H1 (cell line): ENCODE results near the gene CHST10. TPM values are rescaled to one million over a fixed set of nuclear protein-coding genes. Genes with fewer than 3 reads are reported as not detected.
A peak's percentile ranks its signal among the peaks of the same experiment; 100 is the strongest.

Experiments
- CTCF ChIA-PET: fragments of 300-600 bp; sonication (Branson Sonifier 250); formaldehyde crosslinking; loops from one replicate; lab custom pipeline; 2021; ENCODE audit not compliant: partially characterized antibody; lab: Charles Lee
- POLR2A ChIA-PET: fragments of 300-600 bp; sonication (Branson Sonifier 250); formaldehyde crosslinking; loops from one replicate; lab custom pipeline; 2021; ENCODE audit warnings: inconsistent platforms; ENCODE audit not compliant: partially characterized antibody; lab: Charles Lee
- DNase-seq, 2 experiments: peaks; one replicate each; pipeline versions ENCODE4 v3.0.0 to v3.0.0-alpha.2; 2010 to 2022; ENCODE audit warnings: low spot score in 2 of 2, low read depth in 1 of 2, mixed read lengths in 1 of 2
- FAIRE-seq: peaks from 2 replicates; lab custom pipeline; 2011; peaks lifted over from hg19 to GRCh38; lab: Jason Lieb, UNC
- H2AFZ ChIP-seq: 2 replicates; pipeline ENCODE4 v1.8.1; 2012; ENCODE audit warnings: low read length, inconsistent platforms
- H2AK5ac ChIP-seq: 2 replicates; pipeline ENCODE4 v1.6.1; 2013; ENCODE audit warnings: low read depth, low read length
- H2BK120ac ChIP-seq: replicated peaks from 2 replicates; pipeline ENCODE3; 2013; ENCODE audit warnings: low read depth, low read length, inconsistent platforms
- H2BK12ac ChIP-seq: 2 replicates; pipeline ENCODE4 v1.6.1; 2013; ENCODE audit warnings: low read depth, low read length
- H2BK15ac ChIP-seq: 2 replicates; pipeline ENCODE4 v1.6.1; 2013; ENCODE audit warnings: low read length
- H2BK20ac ChIP-seq: 2 replicates; pipeline ENCODE4 v1.6.1; 2013; ENCODE audit warnings: low read length
- H2BK5ac ChIP-seq: 2 replicates; pipeline ENCODE4 v1.6.1; 2013; ENCODE audit warnings: low read depth, low read length
- H3K14ac ChIP-seq: 2 replicates; pipeline ENCODE4 v1.6.1; 2013; ENCODE audit warnings: inconsistent platforms; ENCODE audit not compliant: insufficient read length
- H3K18ac ChIP-seq: 2 replicates; pipeline ENCODE4 v1.6.1; 2013; ENCODE audit warnings: low read length; ENCODE audit errors: extremely low read depth
- H3K23ac ChIP-seq: 2 replicates; pipeline ENCODE4 v1.6.1; 2013; ENCODE audit warnings: inconsistent platforms; ENCODE audit not compliant: insufficient read length
- H3K23me2 ChIP-seq: 2 replicates; pipeline ENCODE4 v1.6.1; 2013; ENCODE audit warnings: low read depth, low read length
- H3K27ac ChIP-seq: 2 replicates; pipeline ENCODE4 v1.6.1; 2011; ENCODE audit warnings: low read depth, low read length, inconsistent platforms
- H3K27me3 ChIP-seq, 4 experiments: replicated peaks in 1 of 4; 1 replicate in 1 of 4; 2 replicates in 3 of 4; pipeline versions ENCODE4 v1.6.1 to v1.8.1; 2011 to 2013; ENCODE audit warnings: low read length in 3 of 4, mild to moderate bottlenecking in 3 of 4, inconsistent platforms in 2 of 4, mixed read lengths in 2 of 4, moderate library complexity in 1 of 4; ENCODE audit not compliant: control insufficient read depth in 3 of 4, insufficient read depth in 3 of 4; ENCODE audit errors: extremely low read depth in 1 of 4
- H3K36me3 ChIP-seq, 4 experiments: 2 replicates each; pipeline versions ENCODE4 v1.6.1 to v1.8.1; 2011 to 2013; ENCODE audit warnings: mild to moderate bottlenecking in 4 of 4, low read length in 3 of 4, moderate library complexity in 2 of 4, control low read depth in 1 of 4, inconsistent platforms in 1 of 4; ENCODE audit not compliant: insufficient read depth in 4 of 4, control insufficient read depth in 2 of 4
- H3K4ac ChIP-seq: replicated peaks from 2 replicates; pipeline ENCODE3; 2013; ENCODE audit warnings: low read length, low read depth, mixed read lengths, inconsistent platforms; ENCODE audit not compliant: insufficient read length
- H3K4me1 ChIP-seq, 4 experiments: replicated peaks in 1 of 4; 1 replicate in 1 of 4; 2 replicates in 3 of 4; pipeline versions ENCODE4 v1.6.1 to v1.8.1; 2011 to 2013; ENCODE audit warnings: low read length in 3 of 4, inconsistent platforms in 2 of 4, mixed read lengths in 1 of 4; ENCODE audit not compliant: insufficient read depth in 4 of 4, control insufficient read depth in 3 of 4
- H3K4me2 ChIP-seq, 2 experiments: 2 replicates each; pipeline versions ENCODE4 v1.6.1 to v1.8.1; 2011 to 2013; ENCODE audit warnings: low read depth in 2 of 2, low read length in 2 of 2, control low read depth in 1 of 2, inconsistent platforms in 1 of 2, mild to moderate bottlenecking in 1 of 2; ENCODE audit not compliant: insufficient read depth in 1 of 2
- H3K4me3 ChIP-seq, 4 experiments: fragments of 200-600, 300-600 bp in 1 of 4; sonication (generic), shearing (Covaris generic), sonication (Bioruptor Twin) in 1 of 4; 2 replicates each; pipeline versions ENCODE4 v1.5.1 to v1.8.1; 2011 to 2016; ENCODE audit warnings: low read length in 4 of 4, low read depth in 3 of 4, control low read depth in 2 of 4, inconsistent platforms in 2 of 4, mild to moderate bottlenecking in 2 of 4, mixed read lengths in 1 of 4, moderate library complexity in 1 of 4; ENCODE audit not compliant: insufficient read depth in 2 of 4; ENCODE audit errors: extremely low read depth in 1 of 4
- H3K56ac ChIP-seq: replicated peaks from 2 replicates; pipeline ENCODE3; 2013; ENCODE audit warnings: low read depth, mild to moderate bottlenecking, mixed read lengths, low read length, inconsistent platforms; ENCODE audit not compliant: insufficient read length
- H3K79me1 ChIP-seq: 2 replicates; pipeline ENCODE4 v1.6.1; 2013; ENCODE audit warnings: low read depth, low read length, control low read depth
- H3K79me2 ChIP-seq, 2 experiments: 2 replicates each; pipeline versions ENCODE4 v1.6.1 to v1.8.1; 2012 to 2013; ENCODE audit warnings: low read length in 2 of 2, mild to moderate bottlenecking in 2 of 2, inconsistent platforms in 1 of 2; ENCODE audit not compliant: insufficient read depth in 2 of 2, control insufficient read depth in 1 of 2
- H3K9ac ChIP-seq, 4 experiments: replicated peaks in 1 of 4; 1 replicate in 1 of 4; 2 replicates in 3 of 4; pipeline versions ENCODE4 v1.6.1 to v1.8.1; 2011 to 2013; ENCODE audit warnings: low read depth in 3 of 4, low read length in 3 of 4, control low read depth in 2 of 4, mild to moderate bottlenecking in 2 of 4, moderate library complexity in 2 of 4, inconsistent platforms in 1 of 4; ENCODE audit errors: extremely low read depth in 1 of 4
- H3K9me3 ChIP-seq, 2 experiments: 2 replicates each; pipeline versions ENCODE4 v1.6.1 to v1.8.1; 2012 to 2013; ENCODE audit warnings: mild to moderate bottlenecking in 2 of 2, moderate library complexity in 2 of 2, control low read depth in 1 of 2, inconsistent platforms in 1 of 2, low read depth in 1 of 2, low read length in 1 of 2, mixed read lengths in 1 of 2; ENCODE audit not compliant: insufficient read depth in 2 of 2
- H4K20me1 ChIP-seq, 2 experiments: replicated peaks in 1 of 2; 2 replicates each; pipeline versions ENCODE3 to v1.8.1; 2011 to 2013; ENCODE audit warnings: inconsistent platforms in 2 of 2, low read length in 2 of 2, mild to moderate bottlenecking in 1 of 2; ENCODE audit not compliant: insufficient read depth in 2 of 2, control insufficient read depth in 1 of 2
- H4K5ac ChIP-seq: 2 replicates; pipeline ENCODE4 v1.6.1; 2013; ENCODE audit warnings: low read length, low read depth, mixed read lengths, inconsistent platforms; ENCODE audit not compliant: insufficient read length
- H4K8ac ChIP-seq: 2 replicates; pipeline ENCODE4 v1.8.0; 2013; ENCODE audit warnings: mild to moderate bottlenecking, moderate library complexity, low read length, inconsistent platforms; ENCODE audit not compliant: insufficient read depth; ENCODE audit errors: extremely low read depth
- H4K91ac ChIP-seq: replicated peaks from 2 replicates; pipeline ENCODE3; 2013; ENCODE audit warnings: low read length, mixed read lengths, inconsistent platforms; ENCODE audit not compliant: insufficient read length
- BCL11A ChIP-seq, 2 experiments: IDR thresholded peaks; one replicate each; pipeline ENCODE4 v1.6.1; 2011; ENCODE audit warnings: low read depth in 2 of 2, low read length in 2 of 2, mild to moderate bottlenecking in 2 of 2
- CEBPB ChIP-seq: IDR thresholded peaks from 2 replicates; pipeline ENCODE4 v1.6.1; 2012; ENCODE audit warnings: low read depth, low read length
- EP300 ChIP-seq, 2 experiments: IDR thresholded peaks; 1 replicate in 1 of 2; 2 replicates in 1 of 2; pipeline ENCODE4 v1.6.1; 2011 to 2012; ENCODE audit warnings: low read depth in 2 of 2, low read length in 2 of 2, mild to moderate bottlenecking in 2 of 2, borderline replicate concordance in 1 of 2, inconsistent platforms in 1 of 2, moderate library complexity in 1 of 2
- POLR2A ChIP-seq, 2 experiments: IDR thresholded peaks; 1 replicate in 1 of 2; 2 replicates in 1 of 2; pipeline ENCODE4 v1.6.1; 2011; ENCODE audit warnings: low read depth in 2 of 2, low read length in 2 of 2, mild to moderate bottlenecking in 2 of 2; ENCODE audit errors: control extremely low read depth in 1 of 2
- SIRT6 ChIP-seq: IDR thresholded peaks from one replicate; pipeline ENCODE4 v1.7.1; 2012; ENCODE audit warnings: low read length, inconsistent platforms
- SIX5 ChIP-seq: IDR thresholded peaks from 2 replicates; pipeline ENCODE4 v1.6.1; 2011; ENCODE audit warnings: mild to moderate bottlenecking, low read depth, low read length
- TAF1 ChIP-seq: IDR thresholded peaks from 2 replicates; pipeline ENCODE4 v1.6.1; 2011; ENCODE audit warnings: mild to moderate bottlenecking, low read depth, low read length
- TAF7 ChIP-seq: optimal IDR thresholded peaks from 2 replicates; pipeline ENCODE3; 2011; ENCODE audit warnings: low read depth, mild to moderate bottlenecking, inconsistent platforms, low read length, moderate library complexity, borderline replicate concordance
- ZNF274 ChIP-seq: IDR thresholded peaks from 2 replicates; pipeline ENCODE4 v1.7.0; 2012; ENCODE audit warnings: low read length, borderline replicate concordance; ENCODE audit errors: extremely low read depth
- WGBS, 2 experiments: shearing (Covaris generic) in 1 of 2; methylation state at CpG; one replicate each; pipeline versions ENCODE4 v1.1.6 to v1.1.7; 2013 to 2015; ENCODE audit warnings: low lambda C conversion rate in 2 of 2, mixed read lengths in 2 of 2, inconsistent platforms in 1 of 2, low coverage in 1 of 2, missing lambda C conversion rate in 1 of 2; ENCODE audit not compliant: insufficient replicate concordance in 2 of 2, insufficient coverage in 1 of 2, insufficient read length in 1 of 2; ENCODE audit errors: extremely low coverage in 1 of 2, missing lambda C conversion rate in 1 of 2; 5-methylcytosine and 5-hydroxymethylcytosine counted together
- polyA plus RNA-seq, 7 experiments: library from polyadenylated mRNA; depleted of rRNA in 3 of 7; stranded (reverse) in 5 of 7; unstranded in 2 of 7; fragments of >200 nt in 5 of 7; fragments of 200-250 nt in 2 of 7; gene quantifications; 1 replicate in 5 of 7; 2 replicates in 1 of 7; 4 replicates in 1 of 7; pipeline versions ENCODE4 v1.2.1 to v1.2.3, GENCODE V29; 2011 to 2013; ENCODE audit warnings: missing spikeins in 2 of 7, mixed read lengths in 2 of 7
- total RNA-seq: library from RNA; stranded (reverse); fragmentation: NEBNext Ultra II Directional; extraction: Animal tissue kit (Norgen Biotek cat#: 25700); gene quantifications from 2 replicates; pipeline ENCODE4 v1.2.1, GENCODE V29; 2021

CHST10 gene
- total and polyA plus RNA-seq, 2 of the 8 experiments (the other 6 are each of a cell fraction or from before 2014, with no cell fraction given): 27.3 to 29.1 TPM

GRCh38 chr2:100418406-100418962 lies 1.0 kb upstream of the CHST10 start:
- Histone ChIP-seq H3K79me2 (peaks cover 3 to 29% of the 10 kb centered on the region in 2 experiments; a peak in 3 of 4 replicates), H3K36me3 (peaks cover 0 to 3% (median 0%) of the 10 kb centered on the region in 4 experiments; a peak in 3 of 8 replicates)
- WGBS, 2 experiments: 93% methylated on average over 12 of the region's 12 CpGs; no CpG with 5 or more reads in 1 of the 2 experiments

More at GRCh38 chr2:100418406-100418962, 1.0 kb upstream of the CHST10 start:
- no peak overlapping the region for H3K18ac ChIP-seq
- FAIRE-seq (no peak), DNase-seq (no peak)
- peak overlapping the region in 1 of 4 experiments; percentile 95; a peak in 1 of 8 replicates for H3K4me3 ChIP-seq
- no peak for TF ChIP-seq SIX5
- no peak for TF ChIP-seq ZNF274
- no peak for TF ChIP-seq SIRT6
- no peak for TF ChIP-seq POLR2A (IDR thresholded peaks at IDR 0.05; ENCODE audit: control extremely low read depth in 1 of 2, low read depth in 2 of 2, low read length in 2 of 2)
- TF ChIP-seq EP300 (IDR thresholded peaks at IDR 0.05; ENCODE audit: borderline replicate concordance in 1 of 2, low read depth in 2 of 2, low read length in 2 of 2): no peak
- TF ChIP-seq BCL11A (IDR thresholded peaks at IDR 0.05; ENCODE audit: low read depth in 2 of 2, low read length in 2 of 2): no peak
- TF ChIP-seq TAF1: no peak
- no peak for TF ChIP-seq TAF7
- TF ChIP-seq CEBPB: no peak
- no peak overlapping the region for H3K23ac ChIP-seq
- H2BK20ac ChIP-seq: no peak overlapping the region
- H2BK120ac ChIP-seq: no peak overlapping the region
- no peak overlapping the region for H4K91ac ChIP-seq
- H2BK5ac ChIP-seq: no peak overlapping the region; the same call in 1 of the 2 replicates
- peaks cover 7% of the 10 kb centered on the region for H3K23me2 ChIP-seq
- no peaks in the 10 kb centered on the region for H3K9me3 ChIP-seq
- H2AK5ac ChIP-seq: no peak overlapping the region
- H3K56ac ChIP-seq: no peak overlapping the region
- peaks cover 8% of the 10 kb centered on the region; the same call in 1 of the 2 replicates for H3K79me1 ChIP-seq
- no peak overlapping the region for H3K27ac ChIP-seq
- peaks cover 0 to 4% of the 10 kb centered on the region in 2 experiments for H4K20me1 ChIP-seq
- no peak overlapping the region for H3K14ac ChIP-seq
- H3K4ac ChIP-seq: no peak overlapping the region
- no peak overlapping the region for H3K9ac ChIP-seq
- H2AFZ ChIP-seq: no peak overlapping the region
- POLR2A ChIA-PET: no interaction called here
- H3K4me2 ChIP-seq: peak overlapping the region in 1 of 2 experiments; percentile 93; a peak in 1 of 4 replicates
- H4K5ac ChIP-seq: no peak overlapping the region
- peaks cover 3 to 14% (median 9%) of the 10 kb centered on the region in 4 experiments; a peak in 4 of 7 replicates for H3K4me1 ChIP-seq
- CTCF ChIA-PET: no interaction called here
- no peak overlapping the region for H2BK15ac ChIP-seq
- H4K8ac ChIP-seq: no peak overlapping the region
- no peak overlapping the region for H2BK12ac ChIP-seq
- H3K27me3 ChIP-seq: no peaks in the 10 kb centered on the region
